GM23338 (cell line): Measurements from ENCODE around the gene CHRNA10. TPM values are rescaled to one million over a fixed set of nuclear protein-coding genes. Genes with fewer than 3 reads are reported as not detected.

Experiments
- ATAC-seq: fragments of 200-7000 bp; cut with Tn5 transposase; 3 replicates; pipeline ENCODE4 v1.9.1; 2020
- DNase-seq: peaks from one replicate; pipeline ENCODE4 v3.0.0-alpha.2; 2015; ENCODE audit warnings: low spot score
- H2AFZ ChIP-seq: fragments of 200-600 bp; sonication (generic); 2 replicates; pipeline ENCODE4 v1.8.0; 2016; ENCODE audit warnings: antibody characterized with exemption, mild to moderate bottlenecking, moderate library complexity
- H3F3A ChIP-seq: fragments of 200-600 bp; sonication (generic); replicated peaks from 2 replicates; pipeline ENCODE4 v1.8.0; 2017; ENCODE audit warnings: antibody characterized with exemption, mixed run types, low read depth
- H3K27ac ChIP-seq: fragments of 200-600 bp; sonication (generic); 2 replicates; pipeline ENCODE4 v1.6.1; 2016; ENCODE audit warnings: low read depth
- H3K27me3 ChIP-seq: fragments of 200-600 bp; sonication (generic); 2 replicates; pipeline ENCODE4 v1.8.0; 2016; ENCODE audit warnings: mild to moderate bottlenecking, mixed run types, moderate library complexity; ENCODE audit not compliant: insufficient read depth
- H3K36me3 ChIP-seq: fragments of 200-600 bp; sonication (generic); 2 replicates; pipeline ENCODE4 v1.8.0; 2016; ENCODE audit warnings: mild to moderate bottlenecking; ENCODE audit not compliant: insufficient read depth
- H3K4me1 ChIP-seq: fragments of 200-600 bp; sonication (generic); 2 replicates; pipeline ENCODE4 v1.8.0; 2016; ENCODE audit warnings: mild to moderate bottlenecking, moderate library complexity; ENCODE audit not compliant: insufficient read depth
- H3K4me2 ChIP-seq: fragments of 200-600 bp; sonication (generic); 2 replicates; pipeline ENCODE4 v1.7.1; 2017; ENCODE audit warnings: mixed run types
- H3K4me3 ChIP-seq: fragments of 200-600 bp; sonication (generic); 2 replicates; pipeline ENCODE4 v1.6.1; 2016; ENCODE audit warnings: mixed run types
- H3K79me2 ChIP-seq: fragments of 200-600 bp; sonication (generic); replicated peaks from 2 replicates; pipeline ENCODE4 v1.8.0; 2017; ENCODE audit warnings: mild to moderate bottlenecking; ENCODE audit not compliant: insufficient read depth
- H3K9me2 ChIP-seq: fragments of 200-600 bp; sonication (generic); 2 replicates; pipeline ENCODE4 v1.8.0; 2017; ENCODE audit not compliant: insufficient read depth
- H4K20me1 ChIP-seq: fragments of 200-600 bp; sonication (generic); replicated peaks from 2 replicates; pipeline ENCODE4 v1.8.0; 2017; ENCODE audit warnings: mild to moderate bottlenecking; ENCODE audit not compliant: insufficient read depth
- H3K27ac Mint-ChIP-seq: 2 replicates; pipeline ENCODE4 v1.8.0; 2020; ENCODE audit warnings: inconsistent platforms, mild to moderate bottlenecking, moderate library complexity, mixed read lengths
- H3K27me3 Mint-ChIP-seq: 3 replicates; pipeline ENCODE4 v1.8.0; 2022; ENCODE audit warnings: low read depth, mild to moderate bottlenecking, moderate library complexity, mixed read lengths, inconsistent platforms; ENCODE audit not compliant: insufficient read depth, poor library complexity
- H3K36me3 Mint-ChIP-seq: 3 replicates; pipeline ENCODE4 v1.8.0; 2021; ENCODE audit warnings: low read depth, mild to moderate bottlenecking, inconsistent platforms, moderate library complexity, mixed read lengths
- H3K4me1 Mint-ChIP-seq: 3 replicates; pipeline ENCODE4 v1.8.0; 2020; ENCODE audit warnings: mild to moderate bottlenecking, inconsistent platforms, mixed read lengths
- H3K4me3 Mint-ChIP-seq: 3 replicates; pipeline ENCODE4 v1.8.0; 2021; ENCODE audit warnings: moderate library complexity, mild to moderate bottlenecking, inconsistent platforms, mixed read lengths
- H3K9me3 Mint-ChIP-seq: 3 replicates; pipeline ENCODE4 v1.8.0; 2020; ENCODE audit warnings: moderate library complexity, mild to moderate bottlenecking, inconsistent platforms, mixed read lengths
- EZH2 ChIP-seq: fragments of 200-600 bp; sonication (generic); IDR thresholded peaks from one replicate; pipeline ENCODE4 v1.8.0; 2017; ENCODE audit warnings: antibody characterized with exemption, mild to moderate bottlenecking, low read depth; ENCODE audit not compliant: unreplicated experiment
- JUNB ChIP-seq: IDR thresholded peaks from one replicate; pipeline ENCODE4 v1.6.1; 2016; ENCODE audit warnings: antibody characterized with exemption; ENCODE audit not compliant: unreplicated experiment
- NANOG ChIP-seq: IDR thresholded peaks from 2 replicates; pipeline ENCODE4 v1.6.1; 2016; ENCODE audit warnings: antibody characterized with exemption, borderline replicate concordance
- POLR2AphosphoS5 ChIP-seq: IDR thresholded peaks from 2 replicates; pipeline ENCODE4 v1.6.1; 2016; ENCODE audit warnings: antibody characterized with exemption, low read depth
- STAT1 ChIP-seq: IDR thresholded peaks from one replicate; pipeline ENCODE4 v1.6.1; 2016; ENCODE audit warnings: antibody characterized with exemption; ENCODE audit not compliant: unreplicated experiment
- ZNF114 ChIP-seq: fragments of 250-450 bp; sonication (Bioruptor Pico); IDR thresholded peaks from 2 replicates; pipeline ENCODE4 v1.5.0; 2020; ENCODE audit warnings: mild to moderate bottlenecking, moderate library complexity
- ZNF331 ChIP-seq: fragments of 250-450 bp; sonication (Bioruptor Pico); IDR thresholded peaks from 2 replicates; pipeline ENCODE4 v1.5.0; 2020; ENCODE audit warnings: low read depth, mild to moderate bottlenecking, moderate library complexity
- polyA plus RNA-seq: library from polyadenylated mRNA; unstranded; fragments of >200 nt; fragmentation: Nextera tagmentation; extraction: Ambion mirVana; gene quantifications from 2 replicates; pipeline ENCODE4 v1.2.1, GENCODE V29; 2016
- total RNA-seq: library from RNA; depleted of rRNA; stranded (reverse); fragments of >200 nt; shearing (Covaris generic); gene quantifications from 2 replicates; pipeline ENCODE4 v1.2.3, GENCODE V29; 2014
- TF ChIP-seq, protein P1 (sequence below): fragments of 250-450 bp; sonication (Bioruptor Pico); IDR thresholded peaks from 2 replicates; pipeline ENCODE4 v1.5.0; 2020; ENCODE audit warnings: mild to moderate bottlenecking, moderate library complexity
- TF ChIP-seq, protein P2 (sequence below): IDR thresholded peaks from one replicate; pipeline ENCODE4 v1.6.1; 2018; ENCODE audit warnings: antibody characterized with exemption; ENCODE audit not compliant: unreplicated experiment
- TF ChIP-seq, protein P3 (sequence below), 2 experiments: fragments of 200-600 bp in 1 of 2; sonication (generic) in 1 of 2; conservative IDR thresholded peaks; 2 replicates each; pipeline versions ENCODE4 v1.5.1 to v1.6.1; 2016 to 2017; ENCODE audit warnings: antibody characterized with exemption in 2 of 2, low read depth in 2 of 2, mild to moderate bottlenecking in 2 of 2, moderate library complexity in 1 of 2

The CHRNA10 gene
- total and polyA plus RNA-seq, 2 experiments from 2014 or later: 0.45 to 1.5 TPM

DNA sequence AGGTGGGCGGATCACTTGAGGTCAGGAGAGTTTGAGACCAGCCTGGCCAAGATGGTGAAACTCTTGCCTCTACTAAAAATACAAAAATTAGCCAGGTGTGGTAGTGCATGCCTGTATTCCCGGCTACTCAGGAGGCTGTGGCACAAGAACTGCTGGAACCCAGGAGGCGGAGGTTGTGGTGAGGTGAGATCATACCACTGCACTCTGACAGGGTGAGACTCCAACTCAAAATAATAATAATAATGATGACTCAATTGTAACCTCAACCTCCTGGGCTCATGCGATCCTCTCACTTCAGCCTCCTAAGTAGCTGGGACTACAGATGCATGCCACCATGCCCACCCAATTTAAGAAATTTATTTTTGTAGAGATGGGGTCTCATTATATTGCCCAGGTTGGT, 15.6 kb upstream of the CHRNA10 start:
- H3K36me3 ChIP-seq: peaks cover 73% of the 10 kb centered on the region

DNA sequence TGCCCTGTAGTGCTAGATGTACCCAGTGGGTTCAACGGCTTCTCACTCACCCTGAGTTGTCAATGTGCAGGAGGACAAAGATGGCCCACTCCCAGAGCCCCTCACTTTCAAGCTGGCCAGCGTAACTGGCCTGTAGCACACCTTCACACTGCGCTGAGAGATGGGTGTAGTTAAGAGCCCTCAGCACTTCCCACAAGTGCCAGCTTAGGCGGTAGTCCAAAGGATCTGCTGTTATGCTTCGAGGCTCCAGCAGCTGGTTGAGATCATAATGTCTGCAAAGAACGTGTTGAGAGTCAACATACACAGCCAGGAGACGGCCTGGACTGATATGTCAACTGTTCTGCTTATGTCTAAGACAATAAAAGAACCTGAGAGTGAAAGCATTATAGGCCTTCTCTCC, 14.7 kb upstream of the CHRNA10 start:
- H3K4me3 Mint-ChIP-seq: no peak overlapping the region
- ATAC-seq: no peak
- Histone ChIP-seq H3F3A (0 out of 2 replicates have a peak, but pooled peaks cover 4% of the 10 kb centered on the region), H3K27me3 (no peaks in the 10 kb centered on the region), H3K4me2 (no peak overlapping the region), H3K27ac (no peak overlapping the region), H3K36me3 (peaks cover 73% of the 10 kb centered on the region), H4K20me1 (peaks cover 18% of the 10 kb centered on the region; the same call in 1 of the 2 replicates), H3K4me3 (no peak overlapping the region), H3K79me2 (no peaks in the 10 kb centered on the region), H3K9me2 (no peaks in the 10 kb centered on the region), H3K4me1 (no peaks in the 10 kb centered on the region), H2AFZ (no peak overlapping the region)
- no peaks in the 10 kb centered on the region for H3K9me3 Mint-ChIP-seq
- no peaks in the 10 kb centered on the region for H3K4me1 Mint-ChIP-seq
- H3K27ac Mint-ChIP-seq: no peak overlapping the region
- H3K27me3 Mint-ChIP-seq: peaks cover 2% of the 10 kb centered on the region
- DNase-seq: no peak
- H3K36me3 Mint-ChIP-seq: peaks cover 73% of the 10 kb centered on the region
- no peak for TF ChIP-seq POLR2AphosphoS5
- TF ChIP-seq, protein P1, sequence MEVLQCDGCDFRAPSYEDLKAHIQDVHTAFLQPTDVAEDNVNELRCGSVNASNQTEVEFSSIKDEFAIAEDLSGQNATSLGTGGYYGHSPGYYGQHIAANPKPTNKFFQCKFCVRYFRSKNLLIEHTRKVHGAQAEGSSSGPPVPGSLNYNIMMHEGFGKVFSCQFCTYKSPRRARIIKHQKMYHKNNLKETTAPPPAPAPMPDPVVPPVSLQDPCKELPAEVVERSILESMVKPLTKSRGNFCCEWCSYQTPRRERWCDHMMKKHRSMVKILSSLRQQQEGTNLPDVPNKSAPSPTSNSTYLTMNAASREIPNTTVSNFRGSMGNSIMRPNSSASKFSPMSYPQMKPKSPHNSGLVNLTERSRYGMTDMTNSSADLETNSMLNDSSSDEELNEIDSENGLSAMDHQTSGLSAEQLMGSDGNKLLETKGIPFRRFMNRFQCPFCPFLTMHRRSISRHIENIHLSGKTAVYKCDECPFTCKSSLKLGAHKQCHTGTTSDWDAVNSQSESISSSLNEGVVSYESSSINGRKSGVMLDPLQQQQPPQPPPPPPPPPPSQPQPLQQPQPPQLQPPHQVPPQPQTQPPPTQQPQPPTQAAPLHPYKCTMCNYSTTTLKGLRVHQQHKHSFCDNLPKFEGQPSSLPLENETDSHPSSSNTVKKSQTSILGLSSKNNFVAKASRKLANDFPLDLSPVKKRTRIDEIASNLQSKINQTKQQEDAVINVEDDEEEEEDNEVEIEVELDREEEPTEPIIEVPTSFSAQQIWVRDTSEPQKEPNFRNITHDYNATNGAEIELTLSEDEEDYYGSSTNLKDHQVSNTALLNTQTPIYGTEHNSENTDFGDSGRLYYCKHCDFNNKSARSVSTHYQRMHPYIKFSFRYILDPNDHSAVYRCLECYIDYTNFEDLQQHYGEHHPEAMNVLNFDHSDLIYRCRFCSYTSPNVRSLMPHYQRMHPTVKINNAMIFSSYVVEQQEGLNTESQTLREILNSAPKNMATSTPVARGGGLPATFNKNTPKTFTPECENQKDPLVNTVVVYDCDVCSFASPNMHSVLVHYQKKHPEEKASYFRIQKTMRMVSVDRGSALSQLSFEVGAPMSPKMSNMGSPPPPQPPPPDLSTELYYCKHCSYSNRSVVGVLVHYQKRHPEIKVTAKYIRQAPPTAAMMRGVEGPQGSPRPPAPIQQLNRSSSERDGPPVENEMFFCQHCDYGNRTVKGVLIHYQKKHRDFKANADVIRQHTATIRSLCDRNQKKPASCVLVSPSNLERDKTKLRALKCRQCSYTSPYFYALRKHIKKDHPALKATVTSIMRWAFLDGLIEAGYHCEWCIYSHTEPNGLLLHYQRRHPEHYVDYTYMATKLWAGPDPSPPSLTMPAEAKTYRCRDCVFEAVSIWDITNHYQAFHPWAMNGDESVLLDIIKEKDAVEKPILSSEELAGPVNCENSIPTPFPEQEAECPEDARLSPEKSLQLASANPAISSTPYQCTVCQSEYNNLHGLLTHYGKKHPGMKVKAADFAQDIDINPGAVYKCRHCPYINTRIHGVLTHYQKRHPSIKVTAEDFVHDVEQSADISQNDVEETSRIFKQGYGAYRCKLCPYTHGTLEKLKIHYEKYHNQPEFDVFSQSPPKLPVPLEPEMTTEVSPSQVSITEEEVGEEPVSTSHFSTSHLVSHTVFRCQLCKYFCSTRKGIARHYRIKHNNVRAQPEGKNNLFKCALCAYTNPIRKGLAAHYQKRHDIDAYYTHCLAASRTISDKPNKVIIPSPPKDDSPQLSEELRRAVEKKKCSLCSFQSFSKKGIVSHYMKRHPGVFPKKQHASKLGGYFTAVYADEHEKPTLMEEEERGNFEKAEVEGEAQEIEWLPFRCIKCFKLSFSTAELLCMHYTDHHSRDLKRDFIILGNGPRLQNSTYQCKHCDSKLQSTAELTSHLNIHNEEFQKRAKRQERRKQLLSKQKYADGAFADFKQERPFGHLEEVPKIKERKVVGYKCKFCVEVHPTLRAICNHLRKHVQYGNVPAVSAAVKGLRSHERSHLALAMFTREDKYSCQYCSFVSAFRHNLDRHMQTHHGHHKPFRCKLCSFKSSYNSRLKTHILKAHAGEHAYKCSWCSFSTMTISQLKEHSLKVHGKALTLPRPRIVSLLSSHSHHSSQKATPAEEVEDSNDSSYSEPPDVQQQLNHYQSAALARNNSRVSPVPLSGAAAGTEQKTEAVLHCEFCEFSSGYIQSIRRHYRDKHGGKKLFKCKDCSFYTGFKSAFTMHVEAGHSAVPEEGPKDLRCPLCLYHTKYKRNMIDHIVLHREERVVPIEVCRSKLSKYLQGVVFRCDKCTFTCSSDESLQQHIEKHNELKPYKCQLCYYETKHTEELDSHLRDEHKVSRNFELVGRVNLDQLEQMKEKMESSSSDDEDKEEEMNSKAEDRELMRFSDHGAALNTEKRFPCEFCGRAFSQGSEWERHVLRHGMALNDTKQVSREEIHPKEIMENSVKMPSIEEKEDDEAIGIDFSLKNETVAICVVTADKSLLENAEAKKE (CRISPR knock-in tag): no peak
- TF ChIP-seq, protein P2, sequence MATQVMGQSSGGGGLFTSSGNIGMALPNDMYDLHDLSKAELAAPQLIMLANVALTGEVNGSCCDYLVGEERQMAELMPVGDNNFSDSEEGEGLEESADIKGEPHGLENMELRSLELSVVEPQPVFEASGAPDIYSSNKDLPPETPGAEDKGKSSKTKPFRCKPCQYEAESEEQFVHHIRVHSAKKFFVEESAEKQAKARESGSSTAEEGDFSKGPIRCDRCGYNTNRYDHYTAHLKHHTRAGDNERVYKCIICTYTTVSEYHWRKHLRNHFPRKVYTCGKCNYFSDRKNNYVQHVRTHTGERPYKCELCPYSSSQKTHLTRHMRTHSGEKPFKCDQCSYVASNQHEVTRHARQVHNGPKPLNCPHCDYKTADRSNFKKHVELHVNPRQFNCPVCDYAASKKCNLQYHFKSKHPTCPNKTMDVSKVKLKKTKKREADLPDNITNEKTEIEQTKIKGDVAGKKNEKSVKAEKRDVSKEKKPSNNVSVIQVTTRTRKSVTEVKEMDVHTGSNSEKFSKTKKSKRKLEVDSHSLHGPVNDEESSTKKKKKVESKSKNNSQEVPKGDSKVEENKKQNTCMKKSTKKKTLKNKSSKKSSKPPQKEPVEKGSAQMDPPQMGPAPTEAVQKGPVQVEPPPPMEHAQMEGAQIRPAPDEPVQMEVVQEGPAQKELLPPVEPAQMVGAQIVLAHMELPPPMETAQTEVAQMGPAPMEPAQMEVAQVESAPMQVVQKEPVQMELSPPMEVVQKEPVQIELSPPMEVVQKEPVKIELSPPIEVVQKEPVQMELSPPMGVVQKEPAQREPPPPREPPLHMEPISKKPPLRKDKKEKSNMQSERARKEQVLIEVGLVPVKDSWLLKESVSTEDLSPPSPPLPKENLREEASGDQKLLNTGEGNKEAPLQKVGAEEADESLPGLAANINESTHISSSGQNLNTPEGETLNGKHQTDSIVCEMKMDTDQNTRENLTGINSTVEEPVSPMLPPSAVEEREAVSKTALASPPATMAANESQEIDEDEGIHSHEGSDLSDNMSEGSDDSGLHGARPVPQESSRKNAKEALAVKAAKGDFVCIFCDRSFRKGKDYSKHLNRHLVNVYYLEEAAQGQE: no peak
- TF ChIP-seq ZNF331 (CRISPR knock-in tag): no peak
- TF ChIP-seq ZNF114: no peak
- no peak for TF ChIP-seq EZH2
- TF ChIP-seq STAT1: no peak
- TF ChIP-seq NANOG: no peak
- TF ChIP-seq JUNB: no peak

More for the DNA sequence above, 15.6 kb upstream of the CHRNA10 start:
- TF ChIP-seq, protein P3, sequence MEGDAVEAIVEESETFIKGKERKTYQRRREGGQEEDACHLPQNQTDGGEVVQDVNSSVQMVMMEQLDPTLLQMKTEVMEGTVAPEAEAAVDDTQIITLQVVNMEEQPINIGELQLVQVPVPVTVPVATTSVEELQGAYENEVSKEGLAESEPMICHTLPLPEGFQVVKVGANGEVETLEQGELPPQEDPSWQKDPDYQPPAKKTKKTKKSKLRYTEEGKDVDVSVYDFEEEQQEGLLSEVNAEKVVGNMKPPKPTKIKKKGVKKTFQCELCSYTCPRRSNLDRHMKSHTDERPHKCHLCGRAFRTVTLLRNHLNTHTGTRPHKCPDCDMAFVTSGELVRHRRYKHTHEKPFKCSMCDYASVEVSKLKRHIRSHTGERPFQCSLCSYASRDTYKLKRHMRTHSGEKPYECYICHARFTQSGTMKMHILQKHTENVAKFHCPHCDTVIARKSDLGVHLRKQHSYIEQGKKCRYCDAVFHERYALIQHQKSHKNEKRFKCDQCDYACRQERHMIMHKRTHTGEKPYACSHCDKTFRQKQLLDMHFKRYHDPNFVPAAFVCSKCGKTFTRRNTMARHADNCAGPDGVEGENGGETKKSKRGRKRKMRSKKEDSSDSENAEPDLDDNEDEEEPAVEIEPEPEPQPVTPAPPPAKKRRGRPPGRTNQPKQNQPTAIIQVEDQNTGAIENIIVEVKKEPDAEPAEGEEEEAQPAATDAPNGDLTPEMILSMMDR (conservative IDR thresholded peaks at IDR 0.05; ENCODE audit: low read depth in 2 of 2): no peak
- TF ChIP-seq ZNF114: no peak
- Mint-ChIP-seq H3K27me3 (peaks cover 2% of the 10 kb centered on the region), H3K27ac (no peak overlapping the region), H3K4me3 (no peak overlapping the region), H3K36me3 (peaks cover 73% of the 10 kb centered on the region), H3K9me3 (no peaks in the 10 kb centered on the region), H3K4me1 (no peaks in the 10 kb centered on the region)
- Histone ChIP-seq H4K20me1 (peaks cover 16% of the 10 kb centered on the region; the same call in 1 of the 2 replicates), H2AFZ (no peak overlapping the region), H3K4me1 (no peaks in the 10 kb centered on the region), H3K9me2 (no peaks in the 10 kb centered on the region), H3K79me2 (no peaks in the 10 kb centered on the region), H3K27me3 (no peaks in the 10 kb centered on the region), H3K4me2 (no peak overlapping the region), H3K4me3 (no peak overlapping the region), H3F3A (0 out of 2 replicates have a peak, but pooled peaks cover 4% of the 10 kb centered on the region), H3K27ac (no peak overlapping the region)
- ATAC-seq: no peak
- no peak for DNase-seq
